Immature natural killer cell (primary cell): ENCODE results near the gene HLA-DQB2. TPM values are rescaled to one million over a fixed set of nuclear protein-coding genes. Genes with fewer than 3 reads are reported as not detected.
"Not testable (repeated sequence)": the region's sequence is repeated elsewhere in the genome, so short reads cannot be mapped to it uniquely, and the experiment has no call there.

Source experiments
- DNase-seq, 3 donors: peaks; one replicate each; pipeline ENCODE4 v3.0.0; 2022; ENCODE audit warnings: mixed read lengths in 1 of 3
- H3K27ac Mint-ChIP-seq, 6 donors: one replicate each; pipeline ENCODE4 v1.8.0; 2020; ENCODE audit warnings: mixed read lengths in 6 of 6, mild to moderate bottlenecking in 5 of 6, inconsistent platforms in 4 of 6, moderate library complexity in 3 of 6
- H3K27me3 Mint-ChIP-seq, 3 donors: one replicate each; pipeline ENCODE4 v1.8.0; 2020 to 2021; ENCODE audit warnings: low read depth in 3 of 3, mild to moderate bottlenecking in 3 of 3, mixed read lengths in 3 of 3, moderate library complexity in 3 of 3, inconsistent platforms in 1 of 3
- H3K36me3 Mint-ChIP-seq, 3 donors: one replicate each; pipeline ENCODE4 v1.8.0; 2020; ENCODE audit warnings: mixed read lengths in 3 of 3, inconsistent platforms in 2 of 3, mild to moderate bottlenecking in 2 of 3
- H3K4me1 Mint-ChIP-seq, 2 donors: one replicate each; pipeline ENCODE4 v1.8.0; 2020; ENCODE audit warnings: inconsistent platforms in 2 of 2, mild to moderate bottlenecking in 2 of 2, mixed read lengths in 2 of 2, moderate library complexity in 1 of 2
- H3K4me3 Mint-ChIP-seq, 5 donors: one replicate each; pipeline ENCODE4 v1.8.0; 2020; ENCODE audit warnings: mild to moderate bottlenecking in 5 of 5, mixed read lengths in 5 of 5, inconsistent platforms in 3 of 5, moderate library complexity in 3 of 5
- H3K9me3 Mint-ChIP-seq, 6 donors: one replicate each; pipeline ENCODE4 v1.8.0; 2020; ENCODE audit warnings: mild to moderate bottlenecking in 6 of 6, mixed read lengths in 6 of 6, inconsistent platforms in 4 of 6, moderate library complexity in 3 of 6
- polyA plus RNA-seq, 3 donors: library from polyadenylated mRNA; unstranded; fragments of 300-500 nt; fragmentation: Illumina TruSeq; gene quantifications; one replicate each; pipeline ENCODE4 v1.2.3, GENCODE V29; 2021

Gene HLA-DQB2
- 1 to 10 TPM; 1.9 to 3.8 (median 2.9) TPM for polyA plus RNA-seq

DNA sequence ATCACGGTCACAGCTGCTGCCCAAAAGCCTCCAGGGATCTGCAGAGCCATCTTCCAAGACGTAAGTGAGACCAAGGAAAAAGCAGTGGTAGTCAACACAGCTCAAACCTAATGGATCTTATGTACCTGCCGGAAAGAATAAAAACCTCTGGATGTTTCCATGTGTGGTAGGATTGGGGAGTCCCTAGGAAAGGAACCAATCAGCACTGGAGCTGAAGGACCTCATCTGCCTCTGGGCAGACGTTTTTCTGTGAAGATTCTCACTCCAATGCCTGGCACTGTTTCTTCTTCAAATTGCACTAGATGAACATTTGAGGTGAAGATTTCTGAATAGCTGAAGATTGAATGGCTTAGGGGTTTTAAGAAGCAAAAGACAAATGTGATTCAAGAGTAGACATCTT is at the start of gene HLA-DQB2:
HLA-DQB2 (minus strand) TSS at position 112 of the 400 bp plus-strand sequence; CDS start at position 50, 62 bp downstream.
- Mint-ChIP-seq H3K9me3 (no peaks in the 10 kb centered on the region), H3K27ac (no peak within 1 kb of the TSS), H3K4me1 (peaks cover 0 to 6% of the 10 kb centered on the region in 2 donors), H3K36me3 (no peaks in the 10 kb centered on the region), H3K27me3 (peaks cover 10 to 24% (median 12%) of the 10 kb centered on the region in 3 donors), H3K4me3 (no peak within 1 kb of the TSS)
- DNase-seq, result no peak

- H3K4me3 Mint-ChIP-seq, result no peak overlapping the region
- DNase-seq, result no peak
- peaks cover 5 to 8% of the 10 kb centered on the region in 2 donors for H3K4me1 Mint-ChIP-seq
- H3K27ac Mint-ChIP-seq, result no peak overlapping the region
- H3K9me3 Mint-ChIP-seq, result no peaks in the 10 kb centered on the region
- peaks cover 3 to 8% (median 7%) of the 10 kb centered on the region in 3 donors for H3K36me3 Mint-ChIP-seq
- H3K27me3 Mint-ChIP-seq, result peaks cover 4 to 12% (median 10%) of the 10 kb centered on the region in 3 donors
Observed at GRCh38 chr6:32809171-32809570, 45.8 kb upstream of the HLA-DQB2 start.

DNA sequence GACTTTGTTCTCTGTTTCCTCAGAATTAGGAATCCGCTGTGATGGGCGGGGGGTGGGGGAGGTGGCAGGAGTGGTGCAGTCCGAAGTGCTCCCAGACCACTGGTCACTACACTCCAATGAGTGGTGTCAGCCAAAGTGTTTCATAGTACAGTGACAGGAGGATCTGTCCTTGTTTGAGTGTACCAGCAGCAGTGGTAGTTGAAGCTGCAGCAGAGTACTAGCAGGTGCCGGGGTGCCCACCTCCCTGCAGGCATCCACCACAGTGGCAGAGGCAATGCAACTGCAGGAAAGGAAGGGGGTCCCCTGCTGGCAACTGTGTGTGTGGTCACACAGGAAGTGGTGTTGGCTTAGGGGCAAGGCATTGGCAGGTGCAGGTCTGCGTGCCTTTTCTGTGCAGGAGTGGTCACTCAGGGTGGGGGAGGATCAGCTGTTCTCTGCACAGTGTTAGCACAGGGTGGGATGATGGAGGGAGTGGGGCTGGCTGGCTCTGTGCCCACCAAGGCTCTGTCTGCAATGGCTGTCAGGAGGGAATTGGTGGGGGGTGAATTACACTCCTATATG is 43.8 kb upstream of the HLA-DQB2 start:
- peak overlapping the region in 2 of 5 donors; percentile 3 to 15 for H3K4me3 Mint-ChIP-seq
- no peaks in the 10 kb centered on the region for H3K9me3 Mint-ChIP-seq
- peaks cover 5 to 8% of the 10 kb centered on the region in 2 donors for H3K4me1 Mint-ChIP-seq
- no peak overlapping the region for H3K27ac Mint-ChIP-seq
- H3K36me3 Mint-ChIP-seq, result peaks cover 0 to 3% (median under 1%) of the 10 kb centered on the region in 3 donors
- peak in 2 of 3 donors; percentile 11 to 12 for DNase-seq
- H3K27me3 Mint-ChIP-seq, result peaks cover 8 to 24% (median 14%) of the 10 kb centered on the region in 3 donors

GRCh38 chr6:32805404-32805803 is 42.1 kb upstream of the HLA-DQB2 start:
- H3K27me3 Mint-ChIP-seq, result peaks cover 8 to 24% (median 20%) of the 10 kb centered on the region in 3 donors
- H3K36me3 Mint-ChIP-seq, H3K9me3 Mint-ChIP-seq, H3K4me1 Mint-ChIP-seq, H3K4me3 Mint-ChIP-seq, DNase-seq, H3K27ac Mint-ChIP-seq: not testable (repeated sequence)

GRCh38 chr6:32803416-32803815 is 40.1 kb upstream of the HLA-DQB2 start:
- H3K36me3 Mint-ChIP-seq, result peaks cover 0 to 6% (median 4%) of the 10 kb centered on the region in 3 donors
- H3K9me3 Mint-ChIP-seq, result peaks cover 0 to 7% (median 2%) of the 10 kb centered on the region in 6 donors
- no peak overlapping the region for H3K27ac Mint-ChIP-seq
- DNase-seq, result no peak
- H3K4me3 Mint-ChIP-seq, result no peak overlapping the region
- H3K27me3 Mint-ChIP-seq, result peaks cover 8 to 27% (median 20%) of the 10 kb centered on the region in 3 donors
- H3K4me1 Mint-ChIP-seq, result peaks cover 5 to 8% of the 10 kb centered on the region in 2 donors

DNA sequence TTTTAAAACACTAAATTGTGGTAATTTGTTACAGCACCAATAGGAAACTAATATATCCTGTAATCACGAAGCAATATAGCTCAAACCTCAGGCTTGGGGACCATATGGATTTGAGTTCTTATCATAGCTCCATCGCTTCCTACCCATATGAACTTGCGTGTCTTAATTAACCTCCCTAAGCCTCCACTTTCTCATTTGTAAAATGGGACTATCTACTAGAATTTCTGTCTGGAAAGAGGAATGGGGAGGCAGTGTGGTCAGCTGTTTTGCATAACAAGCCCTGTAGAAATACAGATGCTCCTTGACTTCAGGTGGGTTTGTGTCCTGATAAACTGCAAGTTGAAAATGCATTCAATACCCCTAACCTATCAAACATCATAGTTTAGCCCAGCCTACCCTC is 36.4 kb upstream of the HLA-DQB2 start:
- Mint-ChIP-seq H3K27me3 (peaks cover 5 to 28% (median 24%) of the 10 kb centered on the region in 3 donors), H3K36me3 (peaks cover 0 to 8% (median 4%) of the 10 kb centered on the region in 3 donors), H3K27ac (no peak overlapping the region), H3K4me3 (no peak overlapping the region), H3K4me1 (peaks cover 10 to 11% of the 10 kb centered on the region in 2 donors), H3K9me3 (peaks cover 0 to 7% (median 4%) of the 10 kb centered on the region in 6 donors)
- DNase-seq, result no peak

GRCh38 chr6:32799168-32799567 is 35.8 kb upstream of the HLA-DQB2 start:
- Mint-ChIP-seq H3K27ac (peak overlapping the region in 1 of 6 donors; percentile 8), H3K36me3 (peaks cover 0 to 8% (median 4%) of the 10 kb centered on the region in 3 donors), H3K27me3 (peaks cover 4 to 30% (median 28%) of the 10 kb centered on the region in 3 donors), H3K9me3 (peaks cover 0 to 7% (median 4%) of the 10 kb centered on the region in 6 donors), H3K4me1 (peaks cover 10 to 11% of the 10 kb centered on the region in 2 donors), H3K4me3 (no peak overlapping the region)
- DNase-seq, result no peak

- Mint-ChIP-seq H3K4me1 (peaks cover 10 to 11% of the 10 kb centered on the region in 2 donors), H3K9me3 (peaks cover 0 to 7% (median 4%) of the 10 kb centered on the region in 6 donors), H3K27ac (peak overlapping the region in 2 of 6 donors; percentile 8 to 32), H3K4me3 (peak overlapping the region; percentile 45 to 74 (median 54)), H3K27me3 (peaks cover 2 to 26% (median 21%) of the 10 kb centered on the region in 3 donors), H3K36me3 (peaks cover 0 to 8% (median 4%) of the 10 kb centered on the region in 3 donors)
- peak; percentile 60 to 68 (median 65) for DNase-seq
Observed at GRCh38 chr6:32796848-32797776, 33.8 kb upstream of the HLA-DQB2 start.

GRCh38 chr6:32794510-32794909 is 31.2 kb upstream of the HLA-DQB2 start:
- no peak overlapping the region for H3K4me3 Mint-ChIP-seq
- DNase-seq, result no peak
- H3K27ac Mint-ChIP-seq, result no peak overlapping the region

DNA sequence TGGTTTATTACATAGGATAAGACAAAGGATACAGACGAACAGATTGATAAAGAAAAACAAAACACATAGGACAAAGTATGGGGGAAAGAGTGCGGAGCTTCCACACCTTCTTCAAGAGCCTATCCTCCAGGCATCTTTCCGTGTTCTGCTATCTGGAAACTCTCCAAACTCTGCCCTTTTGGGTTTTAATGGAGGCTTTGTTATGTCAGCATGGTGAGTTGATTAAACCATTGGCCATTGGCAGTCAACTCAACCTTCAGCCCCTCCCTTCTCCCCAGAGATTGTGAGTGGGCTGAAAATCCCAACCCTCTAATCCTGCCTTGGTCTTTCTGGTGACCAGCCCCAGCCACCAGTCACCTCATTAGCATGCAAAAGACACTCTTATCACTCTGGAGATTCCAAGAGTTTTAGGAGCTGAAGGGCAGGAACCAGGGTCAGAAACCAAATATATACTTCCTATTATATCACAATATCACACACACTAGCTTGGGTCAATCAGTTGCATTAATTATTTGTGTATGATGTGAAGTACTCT is 29.6 kb upstream of the HLA-DQB2 start:
- Mint-ChIP-seq H3K27ac (no peak overlapping the region), H3K36me3 (no peaks in the 10 kb centered on the region), H3K9me3 (no peaks in the 10 kb centered on the region), H3K27me3 (peaks cover 2 to 29% (median 25%) of the 10 kb centered on the region in 3 donors), H3K4me3 (no peak overlapping the region), H3K4me1 (peaks cover 10 to 11% of the 10 kb centered on the region in 2 donors)
- no peak for DNase-seq

More at GRCh38 chr6:32794510-32794909, 31.2 kb upstream of the HLA-DQB2 start:
- Mint-ChIP-seq H3K27me3 (peaks cover 2 to 25% (median 21%) of the 10 kb centered on the region in 3 donors), H3K9me3 (peaks cover 0 to 7% (median 4%) of the 10 kb centered on the region in 6 donors), H3K36me3 (peaks cover 0 to 8% (median 4%) of the 10 kb centered on the region in 3 donors), H3K4me1 (peaks cover 10 to 11% of the 10 kb centered on the region in 2 donors)

GRCh38 chr6:32790306-32790705 is 27.0 kb upstream of the HLA-DQB2 start:
- no peak for DNase-seq
- Mint-ChIP-seq H3K9me3 (no peaks in the 10 kb centered on the region), H3K4me3 (no peak overlapping the region), H3K27me3 (peaks cover 2 to 34% (median 14%) of the 10 kb centered on the region in 3 donors), H3K27ac (no peak overlapping the region), H3K36me3 (no peaks in the 10 kb centered on the region), H3K4me1 (no peaks in the 10 kb centered on the region)

DNA sequence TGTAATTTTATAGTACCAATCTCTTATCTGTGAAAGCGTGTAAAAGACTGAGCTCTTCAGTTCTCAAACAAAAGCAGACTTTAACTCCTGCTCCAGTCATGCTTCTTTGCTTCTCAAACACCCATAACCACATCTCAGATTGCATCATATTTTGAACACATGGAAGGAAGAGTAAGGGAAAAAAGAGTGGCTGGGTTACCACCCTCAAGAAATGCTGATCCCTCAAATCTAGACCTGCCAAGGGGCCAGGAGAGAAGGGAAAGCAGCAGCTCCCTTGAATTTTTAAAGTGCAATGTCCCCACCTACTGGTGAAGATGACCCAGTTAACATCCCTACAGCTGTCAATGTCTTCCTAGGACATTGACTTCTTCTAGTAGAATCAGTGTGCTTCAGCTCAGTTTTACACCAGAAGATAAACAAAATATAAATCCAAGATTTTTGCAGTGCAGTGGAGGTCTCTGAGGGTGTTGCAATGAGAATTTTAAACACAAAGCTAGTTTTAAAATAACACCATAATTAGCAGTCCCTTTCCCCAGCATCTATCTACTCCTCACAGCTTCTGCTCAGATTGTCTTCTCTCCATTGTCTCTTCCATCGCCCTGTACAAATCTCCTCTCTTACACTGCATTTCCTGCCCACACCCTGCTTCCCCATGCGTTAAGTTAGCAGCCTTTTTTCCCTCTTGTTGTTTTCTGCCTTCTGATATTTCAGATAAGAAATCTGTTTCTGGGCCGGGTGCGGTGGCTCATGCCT is 22.6 kb upstream of the HLA-DQB2 start:
- Mint-ChIP-seq H3K36me3 (peaks cover 0 to 5% (median 0%) of the 10 kb centered on the region in 3 donors), H3K27me3 (peaks cover 3 to 18% (median 4%) of the 10 kb centered on the region in 3 donors)

DNA sequence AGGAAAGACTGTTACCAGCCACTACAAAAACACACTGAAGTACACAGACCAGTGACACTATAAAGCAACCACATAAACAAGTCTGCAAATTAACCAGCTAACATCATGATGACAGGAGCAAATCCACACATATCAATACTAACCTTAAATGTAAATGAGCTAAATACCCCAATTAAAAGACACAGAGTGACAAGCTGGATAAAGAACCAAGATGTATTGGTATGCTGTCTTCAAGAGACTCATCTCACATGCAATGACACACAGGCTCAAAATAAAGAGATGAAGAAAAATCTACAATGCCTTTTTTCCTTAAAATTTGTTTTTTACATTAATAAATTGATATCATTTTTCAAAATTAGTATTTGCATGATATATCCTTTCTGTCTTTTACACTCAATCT is 19.6 kb upstream of the HLA-DQB2 start:
- not testable (repeated sequence) for H3K4me1 Mint-ChIP-seq, H3K9me3 Mint-ChIP-seq, H3K4me3 Mint-ChIP-seq, H3K27ac Mint-ChIP-seq, DNase-seq, H3K36me3 Mint-ChIP-seq
- H3K27me3 Mint-ChIP-seq, result peaks cover under 1 to 13% (median 9%) of the 10 kb centered on the region in 3 donors

More for the DNA sequence above, 22.6 kb upstream of the HLA-DQB2 start:
- DNase-seq, result peak; percentile 28 to 48 (median 33)
- Mint-ChIP-seq H3K4me1 (no peaks in the 10 kb centered on the region), H3K9me3 (peaks cover 0 to 7% (median 0%) of the 10 kb centered on the region in 6 donors), H3K27ac (no peak overlapping the region), H3K4me3 (no peak overlapping the region)
